IMR-90 (cell line): ENCODE data around the gene GCSAM. TPM values are rescaled to one million over a fixed set of nuclear protein-coding genes. Genes with fewer than 3 reads are reported as not detected.

Experiments used
- ATAC-seq: fragments of 200-7000 bp; cut with Tn5 transposase; 2 replicates; pipeline ENCODE4 v1.9.1; 2020; ENCODE audit warnings: low read depth, mild to moderate bottlenecking, moderate library complexity
- BruUV-seq: library from RNA; stranded (reverse); fragments of 400-500 nt; replicated peaks from 2 replicates; lab custom pipeline; 2021; lab: Mats Ljungman, UMichigan
- CTCF ChIA-PET: fragments of 300-600 bp; formaldehyde crosslinking; extraction: SDS; loops from one replicate; lab custom pipeline; 2021; ENCODE audit warnings: antibody characterized with exemption; lab: Yijun Ruan, JAX
- POLR2A ChIA-PET: fragments of 300-600 bp; sonication (Branson Sonifier 250); formaldehyde crosslinking; loops from one replicate; lab custom pipeline; 2022; ENCODE audit warnings: antibody characterized with exemption; ENCODE audit not compliant: unreplicated experiment; lab: Charles Lee
- DNase-seq: peaks from one replicate; pipeline ENCODE4 v3.0.0; 2013
- H2AFZ ChIP-seq: replicated peaks from 2 replicates; pipeline ENCODE3; 2013; ENCODE audit warnings: low read length, mild to moderate bottlenecking; ENCODE audit not compliant: poor library complexity
- H2AK5ac ChIP-seq: 2 replicates; pipeline ENCODE4 v1.6.1; 2013; ENCODE audit warnings: low read depth, low read length, inconsistent platforms
- H2AK9ac ChIP-seq: replicated peaks from 2 replicates; pipeline ENCODE3; 2013; ENCODE audit warnings: mild to moderate bottlenecking, low read depth, low read length, moderate library complexity; ENCODE audit not compliant: poor library complexity
- H2BK120ac ChIP-seq: 2 replicates; pipeline ENCODE4 v1.6.1; 2013; ENCODE audit warnings: low read depth, low read length, inconsistent platforms
- H2BK15ac ChIP-seq: 3 replicates; pipeline ENCODE4 v1.6.1; 2013; ENCODE audit warnings: low read depth, low read length, inconsistent platforms
- H2BK20ac ChIP-seq: 2 replicates; pipeline ENCODE4 v1.6.1; 2013; ENCODE audit warnings: low read depth, mild to moderate bottlenecking, inconsistent platforms, low read length, moderate library complexity
- H2BK5ac ChIP-seq: 2 replicates; pipeline ENCODE4 v1.6.1; 2013; ENCODE audit warnings: mild to moderate bottlenecking, low read depth, low read length, inconsistent platforms; ENCODE audit not compliant: poor library complexity, severe bottlenecking
- H3K14ac ChIP-seq: replicated peaks from 2 replicates; pipeline ENCODE4 v1.6.1; 2013; ENCODE audit warnings: low read depth, low read length, inconsistent platforms
- H3K18ac ChIP-seq: 2 replicates; pipeline ENCODE4 v1.6.1; 2013; ENCODE audit warnings: low read depth, low read length, control low read depth
- H3K23ac ChIP-seq: 2 replicates; pipeline ENCODE4 v1.6.1; 2013; ENCODE audit warnings: low read depth, low read length, inconsistent platforms
- H3K27ac ChIP-seq: 2 replicates; pipeline ENCODE4 v1.5.1; 2013; ENCODE audit warnings: mild to moderate bottlenecking, control low read depth, low read length; ENCODE audit not compliant: insufficient read depth
- H3K27me3 ChIP-seq: 2 replicates; pipeline ENCODE4 v1.6.1; 2013; ENCODE audit warnings: low read length; ENCODE audit not compliant: control insufficient read depth, insufficient read depth
- H3K36me3 ChIP-seq: 2 replicates; pipeline ENCODE4 v1.6.1; 2013; ENCODE audit warnings: low read length, mixed read lengths; ENCODE audit not compliant: control insufficient read depth, insufficient read depth
- H3K4ac ChIP-seq: 2 replicates; pipeline ENCODE4 v1.6.1; 2013; ENCODE audit warnings: low read depth, low read length, inconsistent platforms
- H3K4me1 ChIP-seq: 2 replicates; pipeline ENCODE4 v1.6.1; 2013; ENCODE audit warnings: low read length, mixed read lengths; ENCODE audit not compliant: control insufficient read depth, insufficient read depth
- H3K4me2 ChIP-seq: 2 replicates; pipeline ENCODE4 v1.6.1; 2013; ENCODE audit warnings: low read depth, mild to moderate bottlenecking, control low read depth, low read length, moderate library complexity
- H3K4me3 ChIP-seq: 2 replicates; pipeline ENCODE4 v1.5.1; 2013; ENCODE audit warnings: low read depth, mild to moderate bottlenecking, control low read depth, low read length, moderate library complexity; ENCODE audit not compliant: insufficient read depth
- H3K56ac ChIP-seq: 2 replicates; pipeline ENCODE4 v1.6.1; 2013; ENCODE audit warnings: low read length, inconsistent platforms; ENCODE audit not compliant: insufficient read depth; ENCODE audit errors: extremely low read depth
- H3K79me1 ChIP-seq, 2 experiments: 2 replicates each; pipeline ENCODE4 v1.6.1; 2013; ENCODE audit warnings: low read length in 2 of 2, inconsistent platforms in 1 of 2, low read depth in 1 of 2
- H3K9ac ChIP-seq: 2 replicates; pipeline ENCODE4 v1.6.1; 2013; ENCODE audit warnings: low read depth, low read length, control low read depth
- H3K9me1 ChIP-seq: 2 replicates; pipeline ENCODE4 v1.6.1; 2013; ENCODE audit warnings: low read length, inconsistent platforms; ENCODE audit not compliant: insufficient read depth
- H3K9me3 ChIP-seq: 2 replicates; pipeline ENCODE4 v1.6.1; 2013; ENCODE audit warnings: low read length; ENCODE audit not compliant: control insufficient read depth, insufficient read depth
- H4K20me1 ChIP-seq: 2 replicates; pipeline ENCODE4 v1.6.1; 2013; ENCODE audit warnings: low read length, inconsistent platforms; ENCODE audit not compliant: insufficient read depth
- H4K5ac ChIP-seq: 2 replicates; pipeline ENCODE4 v1.6.1; 2013; ENCODE audit warnings: mild to moderate bottlenecking, low read depth, low read length, control low read depth
- H4K8ac ChIP-seq, 2 experiments: 2 replicates each; pipeline ENCODE4 v1.6.1; 2013; ENCODE audit warnings: low read depth in 2 of 2, low read length in 2 of 2, control low read depth in 1 of 2, inconsistent platforms in 1 of 2
- H4K91ac ChIP-seq: 2 replicates; pipeline ENCODE4 v1.6.1; 2013; ENCODE audit warnings: low read depth, low read length, inconsistent platforms; ENCODE audit not compliant: insufficient read depth
- BHLHE40 ChIP-seq: fragments of 150-350 bp; IDR thresholded peaks from 2 replicates; pipeline ENCODE4 v1.6.1; 2016; ENCODE audit warnings: mild to moderate bottlenecking, low read depth, low read length
- CEBPB ChIP-seq: IDR thresholded peaks from 2 replicates; pipeline ENCODE4 v1.6.1; 2012; ENCODE audit warnings: low read depth, low read length, improper control_type of control experiment
- CTCF ChIP-seq: conservative IDR thresholded peaks from 2 replicates; pipeline ENCODE4 v1.5.1; 2012; ENCODE audit warnings: mild to moderate bottlenecking, low read depth, low read length, improper control_type of control experiment
- FOS ChIP-seq: fragments of 150-350 bp; IDR thresholded peaks from 2 replicates; pipeline ENCODE4 v1.6.1; 2016; ENCODE audit warnings: low read depth, low read length
- MAFK ChIP-seq: IDR thresholded peaks from 2 replicates; pipeline ENCODE4 v1.6.1; 2012; ENCODE audit warnings: low read depth, low read length, improper control_type of control experiment
- MAZ ChIP-seq: IDR thresholded peaks from 2 replicates; pipeline ENCODE4 v1.6.1; 2012; ENCODE audit warnings: low read depth, mild to moderate bottlenecking, low read length, improper control_type of control experiment, moderate library complexity, borderline replicate concordance
- SMC3 ChIP-seq: fragments of 150-350 bp; IDR thresholded peaks from 2 replicates; pipeline ENCODE4 v1.6.1; 2016; ENCODE audit warnings: low read depth, mild to moderate bottlenecking, antibody characterized with exemption, low read length, moderate library complexity
- WGBS, 2 experiments: methylation state at CpG; one replicate each; pipeline versions ENCODE4 v1.1.5 to v1.1.7; 2013; ENCODE audit warnings: missing lambda C conversion rate in 2 of 2; ENCODE audit not compliant: insufficient read length in 1 of 2; ENCODE audit errors: extremely low coverage in 2 of 2; 5-methylcytosine and 5-hydroxymethylcytosine counted together
- dilution Hi-C: fragments of 300-500 bp; cut with HindIII; formaldehyde crosslinking; loops from one replicate; pipeline ENCODE4 v1.14.3; 2018; ENCODE audit warnings: low sequenced_read_pairs; ENCODE audit not compliant: unreplicated experiment
- in situ Hi-C: fragments of 300-500 bp; cut with MboI; formaldehyde crosslinking; loops from 3 replicates; pipeline ENCODE4 v1.14.3; 2019; ENCODE audit warnings: low sequenced_read_pairs, inconsistent platforms, mixed read lengths
- intact Hi-C: fragments of 100-400 bp; cut with micrococcal nuclease; formaldehyde crosslinking; loops from 2 replicates; pipeline ENCODE4 v1.10.0; 2022
- polyA plus RNA-seq, 3 experiments: library from polyadenylated mRNA; depleted of rRNA; stranded (reverse); fragments of >200 nt; gene quantifications; 2 replicates each; pipeline ENCODE4 v1.2.3, GENCODE V29; 2012; ENCODE audit warnings: low replicate concordance in 1 of 3
- total RNA-seq: library from RNA; depleted of rRNA; stranded (reverse); fragments of >200 nt; gene quantifications from 2 replicates; pipeline ENCODE4 v1.2.3, GENCODE V29; 2012

Gene GCSAM
- total and polyA plus RNA-seq, 2 of the 4 experiments (the other 2 are of a cell fraction), result not detected

GRCh38 chr3:112097378-112097777, 35.7 kb downstream of the GCSAM start:
- H4K20me1 ChIP-seq, result no peaks in the 10 kb centered on the region
- H3K9ac ChIP-seq, result no peak overlapping the region
- H3K18ac ChIP-seq, result no peak overlapping the region
- no peak overlapping the region for H2BK120ac ChIP-seq
- H3K79me1 ChIP-seq, result peaks cover 12 to 60% of the 10 kb centered on the region in 2 experiments
- no peak overlapping the region for H2BK20ac ChIP-seq
- H4K91ac ChIP-seq, result no peak overlapping the region
- in situ Hi-C loops (no loop called here), dilution Hi-C loops (no loop called here), intact Hi-C loops (no loop called here)
- H2BK5ac ChIP-seq, result peak overlapping the region; percentile 71
- no peak overlapping the region for H4K8ac ChIP-seq
- ChIA-PET CTCF (interaction anchor here (0.5 to 1.0 kb wide), 2 partner anchors 14 to 1032 kb away, joined by 4 to 7 read pairs; no protein-coding TSS in a partner anchor), POLR2A (interaction anchor here (1.1 kb wide), 1 partner anchor 11 kb away, joined by 3 read pairs; no protein-coding TSS in a partner anchor)
- H2AFZ ChIP-seq, result no peak overlapping the region
- no peak overlapping the region for H3K4me3 ChIP-seq
- no peak overlapping the region for H3K27ac ChIP-seq
- no peak overlapping the region for H4K5ac ChIP-seq
- H3K4me1 ChIP-seq, result peaks cover 14% of the 10 kb centered on the region
- no peak overlapping the region for H2AK9ac ChIP-seq
- H3K27me3 ChIP-seq, result no peaks in the 10 kb centered on the region
- peaks cover 18% of the 10 kb centered on the region for H3K9me1 ChIP-seq
- peak; percentile 100 for DNase-seq
- no CpG with 5 or more reads among the region's 4 CpGs for WGBS, 2 experiments
- no peak overlapping the region for H2BK15ac ChIP-seq
- peak; percentile 79 for ATAC-seq
- H3K4me2 ChIP-seq, result no peak overlapping the region
- BruUV-seq, result no TSS peak
- no peak overlapping the region for H2AK5ac ChIP-seq
- no peak overlapping the region for H3K4ac ChIP-seq
- peaks cover 3% of the 10 kb centered on the region; the same call in 1 of the 2 replicates for H3K9me3 ChIP-seq
- H3K36me3 ChIP-seq, result no peaks in the 10 kb centered on the region
- TF ChIP-seq SMC3 (no peak), MAZ (0 out of 2 replicates have a peak, but pooled peaks have one; percentile 20), MAFK (peak; percentile 42; the same call in 1 of the 2 replicates), BHLHE40 (peak; percentile 55; the same call in 1 of the 2 replicates), CTCF (no peak), FOS (peak; percentile 92), CEBPB (peak; percentile 58)
- no peak overlapping the region for H3K56ac ChIP-seq
- H3K23ac ChIP-seq, result no peak overlapping the region
- no peak overlapping the region for H3K14ac ChIP-seq
